Measurements from ENCODE around the gene TTL.

DNA sequence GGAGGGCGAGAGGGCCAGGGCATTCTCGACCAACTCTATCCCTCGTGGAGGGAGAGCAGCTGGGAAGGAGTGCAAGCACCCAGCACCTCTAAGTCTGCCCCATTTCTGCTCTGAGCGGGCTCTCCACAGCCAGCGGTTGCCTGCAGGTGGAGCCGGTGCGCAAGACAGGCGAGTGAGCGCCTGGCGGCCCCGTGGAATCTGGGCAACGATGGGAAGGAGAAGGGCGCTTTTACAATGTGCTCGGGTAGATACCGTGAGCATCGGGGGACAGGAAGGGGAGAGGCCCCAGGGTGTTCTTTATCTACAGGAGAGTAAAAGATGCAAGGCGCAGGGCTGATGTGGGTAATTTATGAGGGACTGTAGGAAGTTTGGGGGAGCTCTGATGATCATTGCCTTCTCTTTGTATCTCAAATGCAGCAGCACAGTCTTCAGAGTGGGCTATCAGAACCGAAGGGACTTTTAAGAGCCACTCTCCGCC lies 867 bp upstream of the TTL start:
- TF ChIP-seq EZH2 (IDR thresholded peaks at IDR 0.05; ENCODE audit: insufficient read depth, poor library complexity, severe bottlenecking) (no peak), EZH2phosphoT487 (IDR thresholded peaks at IDR 0.05; ENCODE audit: insufficient read depth, low read depth) (no peak)
